Liver (tissue), 9 donors: Measurements from ENCODE around the gene HACD2. TPM values are rescaled to one million over a fixed set of nuclear protein-coding genes. Genes with fewer than 3 reads are reported as not detected.

Source experiments
- DNase-seq: peaks from one replicate; pipeline ENCODE4 v3.0.0-alpha.2; 2017; ENCODE audit warnings: low spot score
- H3K27ac ChIP-seq, 2 donors: one replicate each; pipeline ENCODE4 v1.7.0; 2013; ENCODE audit warnings: inconsistent platforms in 2 of 2, low read length in 2 of 2, control low read depth in 1 of 2, low read depth in 1 of 2, mild to moderate bottlenecking in 1 of 2
- H3K27me3 ChIP-seq, 4 donors: one replicate each; pipeline versions ENCODE4 v1.6.1 to v1.7.0; 2013; ENCODE audit warnings: low read length in 3 of 4, inconsistent platforms in 1 of 4, mild to moderate bottlenecking in 1 of 4, moderate library complexity in 1 of 4; ENCODE audit not compliant: control insufficient read depth in 4 of 4, insufficient read depth in 4 of 4
- H3K36me3 ChIP-seq, 4 donors: one replicate each; pipeline versions ENCODE4 v1.6.1 to v1.7.0; 2013; ENCODE audit warnings: low read length in 3 of 4, mild to moderate bottlenecking in 3 of 4, low read depth in 1 of 4, moderate library complexity in 1 of 4; ENCODE audit not compliant: control insufficient read depth in 4 of 4, insufficient read depth in 3 of 4
- H3K4me1 ChIP-seq, 4 donors: one replicate each; pipeline versions ENCODE4 v1.6.1 to v1.7.0; 2013; ENCODE audit warnings: low read length in 3 of 4, mild to moderate bottlenecking in 3 of 4, moderate library complexity in 1 of 4; ENCODE audit not compliant: control insufficient read depth in 4 of 4, insufficient read depth in 4 of 4
- H3K4me3 ChIP-seq, 3 donors: one replicate each; pipeline versions ENCODE4 v1.6.1 to v1.7.0; 2013; ENCODE audit warnings: low read length in 3 of 3, control low read depth in 1 of 3, low read depth in 1 of 3, mild to moderate bottlenecking in 1 of 3
- H3K9ac ChIP-seq, 2 donors: one replicate each; pipeline ENCODE4 v1.7.0; 2013; ENCODE audit warnings: low read length in 2 of 2, mild to moderate bottlenecking in 2 of 2, moderate library complexity in 2 of 2, control low read depth in 1 of 2, low read depth in 1 of 2
- H3K9me3 ChIP-seq, 4 donors: one replicate each; pipeline versions ENCODE4 v1.6.1 to v1.7.0; 2013; ENCODE audit warnings: low read length in 3 of 4; ENCODE audit not compliant: control insufficient read depth in 4 of 4
- EGR1 ChIP-seq, 2 donors: IDR thresholded peaks; 2 replicates each; pipeline ENCODE4 v1.6.1; 2016 to 2018; ENCODE audit warnings: antibody characterized with exemption in 2 of 2, low read depth in 2 of 2
- FOXA1 ChIP-seq: IDR thresholded peaks from 2 replicates; pipeline ENCODE4 v1.6.1; 2016; ENCODE audit warnings: antibody characterized with exemption
- FOXA2 ChIP-seq: IDR thresholded peaks from 2 replicates; pipeline ENCODE4 v1.6.1; 2016; ENCODE audit warnings: antibody characterized with exemption
- GABPA ChIP-seq, 2 donors: IDR thresholded peaks in 1 of 2; conservative IDR thresholded peaks in 1 of 2; 2 replicates each; pipeline ENCODE4 v1.6.1; 2016; ENCODE audit warnings: antibody characterized with exemption in 2 of 2, mild to moderate bottlenecking in 1 of 2, moderate library complexity in 1 of 2
- HNF4A ChIP-seq, 2 donors: conservative IDR thresholded peaks; 2 replicates each; pipeline ENCODE4 v1.6.1; 2016; ENCODE audit warnings: antibody characterized with exemption in 2 of 2, mild to moderate bottlenecking in 2 of 2
- HNF4G ChIP-seq: IDR thresholded peaks from 2 replicates; pipeline ENCODE4 v1.6.1; 2016; ENCODE audit warnings: antibody characterized with exemption
- JUND ChIP-seq, 2 donors: IDR thresholded peaks; 2 replicates each; pipeline ENCODE4 v1.6.1; 2016; ENCODE audit warnings: antibody characterized with exemption in 2 of 2
- MAX ChIP-seq: IDR thresholded peaks from 2 replicates; pipeline ENCODE4 v1.6.1; 2016; ENCODE audit warnings: antibody characterized with exemption
- NR2F2 ChIP-seq: IDR thresholded peaks from 2 replicates; pipeline ENCODE4 v1.6.1; 2016; ENCODE audit warnings: antibody characterized with exemption
- RAD21 ChIP-seq, 2 donors: IDR thresholded peaks; 2 replicates each; pipeline ENCODE4 v1.6.1; 2016; ENCODE audit warnings: antibody characterized with exemption in 2 of 2, mild to moderate bottlenecking in 2 of 2
- RXRA ChIP-seq, 2 donors: IDR thresholded peaks; 2 replicates each; pipeline ENCODE4 v1.6.1; 2017 to 2018; ENCODE audit warnings: antibody characterized with exemption in 2 of 2, mild to moderate bottlenecking in 1 of 2
- SP1 ChIP-seq: IDR thresholded peaks from 2 replicates; pipeline ENCODE4 v1.6.1; 2018; ENCODE audit warnings: antibody characterized with exemption, mild to moderate bottlenecking
- TAF1 ChIP-seq: conservative IDR thresholded peaks from 2 replicates; pipeline ENCODE4 v1.6.1; 2016; ENCODE audit warnings: antibody characterized with exemption, mild to moderate bottlenecking
- YY1 ChIP-seq: IDR thresholded peaks from 2 replicates; pipeline ENCODE4 v1.6.1; 2016; ENCODE audit warnings: antibody characterized with exemption, mild to moderate bottlenecking
- ZBTB33 ChIP-seq: IDR thresholded peaks from 2 replicates; pipeline ENCODE4 v1.6.1; 2016; ENCODE audit warnings: antibody characterized with exemption
- WGBS: extraction: QIAGEN DNeasy Blood & Tissue Kit; methylation state at CpG from one replicate; pipeline ENCODE4 v1.1.7; 2013; 5-methylcytosine and 5-hydroxymethylcytosine counted together
- polyA plus RNA-seq, 2 donors: library from polyadenylated mRNA; stranded (reverse) in 1 of 2; unstranded in 1 of 2; fragments of 200-250 nt in 1 of 2; fragments of >200 nt in 1 of 2; fragmentation: Nextera tagmentation in 1 of 2; extraction: Ambion mirVana in 1 of 2; gene quantifications; one replicate each; pipeline versions ENCODE4 v1.2.1 to v1.2.3, GENCODE V29; 2013 to 2015
- total RNA-seq, 2 donors: library from RNA; depleted of rRNA; stranded (reverse); fragments of >200 nt; gene quantifications; one replicate each; pipeline ENCODE4 v1.2.3, GENCODE V29; 2014
- TF ChIP-seq, protein P1 (sequence below): IDR thresholded peaks from 2 replicates; pipeline ENCODE4 v1.6.1; 2016; ENCODE audit warnings: antibody characterized with exemption
- TF ChIP-seq, protein P2 (sequence below): IDR thresholded peaks from 2 replicates; pipeline ENCODE4 v1.6.1; 2016; ENCODE audit warnings: antibody characterized with exemption, mild to moderate bottlenecking
- TF ChIP-seq, protein P3 (sequence below): fragments of 150-350 bp; IDR thresholded peaks from 2 replicates; pipeline ENCODE4 v1.5.1; 2017; ENCODE audit warnings: improper control_type of control experiment, low read depth, low read length; ENCODE audit not compliant: missing input control
- donor health status: healthy.
- donor health status: healthy.
- donor health status: healthy.
- donor health status: healthy.
- donor health status: healthy.

Gene HACD2
- total and polyA plus RNA-seq, 4 donors = 14.8 to 45.2 (median 25.2) TPM

GRCh38 chr3:123511726-123512125 lies 73.1 kb downstream of the HACD2 start:
- DNase-seq = no peak
- Histone ChIP-seq H3K9me3 (no peaks in the 10 kb centered on the region), H3K27ac (no peak overlapping the region), H3K36me3 (peaks cover 0 to 9% (median 3%) of the 10 kb centered on the region in 4 donors), H3K4me1 (peaks cover 0 to 6% (median 2%) of the 10 kb centered on the region in 4 donors), H3K4me3 (no peak overlapping the region), H3K9ac (no peak overlapping the region), H3K27me3 (no peaks in the 10 kb centered on the region)
- TF ChIP-seq ZBTB33 (no peak), YY1 (no peak), JUND (IDR thresholded peaks at IDR 0.05) (no peak), RXRA (IDR thresholded peaks at IDR 0.05) (no peak), GABPA (IDR thresholded peaks at IDR 0.05 in 1 of 2, conservative IDR thresholded peaks at IDR 0.05 in 1 of 2) (no peak), HNF4A (conservative IDR thresholded peaks at IDR 0.05) (no peak), MAX (no peak), SP1 (no peak), FOXA2 (no peak), NR2F2 (no peak), RAD21 (IDR thresholded peaks at IDR 0.05) (no peak), EGR1 (IDR thresholded peaks at IDR 0.05; ENCODE audit: low read depth in 2 of 2) (no peak), HNF4G (no peak), FOXA1 (no peak)
- TF ChIP-seq, protein P1, sequence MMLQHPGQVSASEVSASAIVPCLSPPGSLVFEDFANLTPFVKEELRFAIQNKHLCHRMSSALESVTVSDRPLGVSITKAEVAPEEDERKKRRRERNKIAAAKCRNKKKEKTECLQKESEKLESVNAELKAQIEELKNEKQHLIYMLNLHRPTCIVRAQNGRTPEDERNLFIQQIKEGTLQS = no peak
- TF ChIP-seq, protein P2, sequence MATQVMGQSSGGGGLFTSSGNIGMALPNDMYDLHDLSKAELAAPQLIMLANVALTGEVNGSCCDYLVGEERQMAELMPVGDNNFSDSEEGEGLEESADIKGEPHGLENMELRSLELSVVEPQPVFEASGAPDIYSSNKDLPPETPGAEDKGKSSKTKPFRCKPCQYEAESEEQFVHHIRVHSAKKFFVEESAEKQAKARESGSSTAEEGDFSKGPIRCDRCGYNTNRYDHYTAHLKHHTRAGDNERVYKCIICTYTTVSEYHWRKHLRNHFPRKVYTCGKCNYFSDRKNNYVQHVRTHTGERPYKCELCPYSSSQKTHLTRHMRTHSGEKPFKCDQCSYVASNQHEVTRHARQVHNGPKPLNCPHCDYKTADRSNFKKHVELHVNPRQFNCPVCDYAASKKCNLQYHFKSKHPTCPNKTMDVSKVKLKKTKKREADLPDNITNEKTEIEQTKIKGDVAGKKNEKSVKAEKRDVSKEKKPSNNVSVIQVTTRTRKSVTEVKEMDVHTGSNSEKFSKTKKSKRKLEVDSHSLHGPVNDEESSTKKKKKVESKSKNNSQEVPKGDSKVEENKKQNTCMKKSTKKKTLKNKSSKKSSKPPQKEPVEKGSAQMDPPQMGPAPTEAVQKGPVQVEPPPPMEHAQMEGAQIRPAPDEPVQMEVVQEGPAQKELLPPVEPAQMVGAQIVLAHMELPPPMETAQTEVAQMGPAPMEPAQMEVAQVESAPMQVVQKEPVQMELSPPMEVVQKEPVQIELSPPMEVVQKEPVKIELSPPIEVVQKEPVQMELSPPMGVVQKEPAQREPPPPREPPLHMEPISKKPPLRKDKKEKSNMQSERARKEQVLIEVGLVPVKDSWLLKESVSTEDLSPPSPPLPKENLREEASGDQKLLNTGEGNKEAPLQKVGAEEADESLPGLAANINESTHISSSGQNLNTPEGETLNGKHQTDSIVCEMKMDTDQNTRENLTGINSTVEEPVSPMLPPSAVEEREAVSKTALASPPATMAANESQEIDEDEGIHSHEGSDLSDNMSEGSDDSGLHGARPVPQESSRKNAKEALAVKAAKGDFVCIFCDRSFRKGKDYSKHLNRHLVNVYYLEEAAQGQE = no peak
- TF ChIP-seq, protein P3, sequence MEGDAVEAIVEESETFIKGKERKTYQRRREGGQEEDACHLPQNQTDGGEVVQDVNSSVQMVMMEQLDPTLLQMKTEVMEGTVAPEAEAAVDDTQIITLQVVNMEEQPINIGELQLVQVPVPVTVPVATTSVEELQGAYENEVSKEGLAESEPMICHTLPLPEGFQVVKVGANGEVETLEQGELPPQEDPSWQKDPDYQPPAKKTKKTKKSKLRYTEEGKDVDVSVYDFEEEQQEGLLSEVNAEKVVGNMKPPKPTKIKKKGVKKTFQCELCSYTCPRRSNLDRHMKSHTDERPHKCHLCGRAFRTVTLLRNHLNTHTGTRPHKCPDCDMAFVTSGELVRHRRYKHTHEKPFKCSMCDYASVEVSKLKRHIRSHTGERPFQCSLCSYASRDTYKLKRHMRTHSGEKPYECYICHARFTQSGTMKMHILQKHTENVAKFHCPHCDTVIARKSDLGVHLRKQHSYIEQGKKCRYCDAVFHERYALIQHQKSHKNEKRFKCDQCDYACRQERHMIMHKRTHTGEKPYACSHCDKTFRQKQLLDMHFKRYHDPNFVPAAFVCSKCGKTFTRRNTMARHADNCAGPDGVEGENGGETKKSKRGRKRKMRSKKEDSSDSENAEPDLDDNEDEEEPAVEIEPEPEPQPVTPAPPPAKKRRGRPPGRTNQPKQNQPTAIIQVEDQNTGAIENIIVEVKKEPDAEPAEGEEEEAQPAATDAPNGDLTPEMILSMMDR = no peak
- WGBS = 93% methylated on average over 3 of the region's 3 CpGs

- Histone ChIP-seq H3K9ac (no peak overlapping the region), H3K4me3 (no peak overlapping the region), H3K4me1 (peaks cover 0 to 6% (median 2%) of the 10 kb centered on the region in 4 donors), H3K27me3 (no peaks in the 10 kb centered on the region), H3K36me3 (peaks cover 0 to 9% (median 5%) of the 10 kb centered on the region in 4 donors), H3K27ac (no peak overlapping the region), H3K9me3 (no peaks in the 10 kb centered on the region)
- no peak for DNase-seq
- TF ChIP-seq, protein P1 = no peak
- no peak for TF ChIP-seq FOXA1
- TF ChIP-seq JUND (IDR thresholded peaks at IDR 0.05) = no peak
- TF ChIP-seq, protein P3 = no peak
- TF ChIP-seq ZBTB33 = no peak
- no peak for TF ChIP-seq NR2F2
- no peak for TF ChIP-seq HNF4G
- TF ChIP-seq TAF1 = no peak
- no peak for TF ChIP-seq HNF4A (conservative IDR thresholded peaks at IDR 0.05)
- no peak for TF ChIP-seq MAX
These were observed 73.8 kb downstream of the HACD2 start for GRCh38 chr3:123511084-123511483.
